ENCODE results near the gene LUC7L.
"Not testable (repeated sequence)": the region's sequence is repeated elsewhere in the genome, so short reads cannot be mapped to it uniquely, and the experiment has no call there.

Gene LUC7L

GRCh38 chr16:228151-228851, 948 bp downstream of the LUC7L start:
- peak in 1 of 2 experiments; percentile 41 for DNase-seq

GRCh38 chr16:220021-220420, 9.2 kb downstream of the LUC7L start:
- DNase-seq = no peak

DNA sequence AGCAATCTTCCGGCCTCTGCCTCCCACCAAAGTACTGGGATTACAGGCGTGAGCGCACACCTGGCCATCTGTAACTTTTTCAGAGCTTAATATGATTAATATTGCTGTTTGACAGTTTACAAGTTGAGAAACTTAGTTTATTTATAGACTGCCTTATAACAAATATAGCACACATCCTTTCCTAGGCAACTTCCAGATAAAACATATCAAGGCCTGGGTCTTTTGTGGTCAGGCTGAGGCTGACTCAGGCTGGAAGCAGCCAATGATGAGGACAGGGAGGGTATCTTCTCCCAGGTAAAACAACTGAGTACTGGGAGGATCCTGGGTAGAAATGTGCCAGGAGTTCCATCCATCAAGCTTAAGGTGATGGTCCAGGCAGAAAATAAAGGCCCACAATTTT, 16.2 kb downstream of the LUC7L start:
- no peak for DNase-seq

- not testable (repeated sequence) for DNase-seq
Measured at GRCh38 chr16:211631-212180, 17.5 kb downstream of the LUC7L start.

GRCh38 chr16:209359-209758, 19.9 kb downstream of the LUC7L start:
- DNase-seq = not testable (repeated sequence)

DNA sequence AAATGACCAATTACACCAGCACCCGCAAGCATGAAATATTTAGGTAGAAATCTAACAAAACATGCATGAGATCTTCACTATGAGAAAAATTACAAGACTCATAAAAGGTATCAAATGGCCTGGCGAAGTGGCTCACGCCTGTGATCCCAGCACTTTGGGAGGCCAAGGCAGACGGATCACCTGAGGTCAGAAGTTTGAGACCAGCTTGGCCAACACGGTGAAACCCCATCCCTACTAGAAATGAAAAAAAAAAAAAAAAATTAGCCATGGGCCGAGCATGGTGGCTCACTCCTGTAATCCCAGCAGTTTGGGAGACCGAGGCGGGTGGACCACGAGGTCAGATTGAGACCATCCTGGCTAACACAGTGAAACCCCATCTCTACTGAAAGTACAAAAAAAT, 25.2 kb downstream of the LUC7L start:
- DNase-seq = not testable (repeated sequence)

DNA sequence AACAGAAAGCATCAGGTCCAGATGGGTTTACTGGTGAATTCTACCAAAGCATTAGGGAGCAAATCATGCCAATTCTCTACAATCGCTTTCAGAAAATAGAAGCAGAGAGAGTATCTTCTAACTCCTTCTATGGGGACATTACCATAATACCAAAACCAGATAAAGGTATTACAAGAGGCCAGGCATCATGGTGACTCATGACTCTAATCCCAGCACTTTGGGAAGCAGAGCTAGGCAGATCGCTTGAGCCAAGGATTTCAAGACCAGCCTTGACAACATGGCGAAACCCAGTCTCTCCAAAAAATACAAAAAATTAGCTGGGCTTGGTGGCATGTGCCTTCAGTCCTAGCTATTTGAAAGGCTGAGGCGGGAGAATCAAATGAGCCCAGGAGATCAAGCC, 26.0 kb downstream of the LUC7L start:
- no peak for DNase-seq

DNA sequence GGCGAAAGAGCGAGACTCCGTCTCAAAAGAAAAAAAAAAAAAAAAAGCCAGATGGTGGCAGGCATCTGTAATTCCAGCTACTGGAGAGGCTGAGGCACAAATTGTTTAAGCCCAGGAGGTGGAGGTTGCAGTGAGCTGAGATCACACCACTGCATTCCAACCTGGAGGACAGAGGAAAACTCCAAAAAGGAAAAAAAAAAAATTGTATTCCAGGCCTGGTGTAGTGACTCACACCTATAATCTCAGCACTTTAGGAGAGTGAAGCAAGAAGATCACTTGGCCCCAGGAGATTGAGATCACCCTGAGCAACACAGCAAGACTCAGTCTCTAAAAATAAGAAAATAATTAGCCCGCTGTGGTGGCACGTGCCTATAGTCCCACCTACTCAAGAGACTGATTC, 28.9 kb downstream of the LUC7L start:
- DNase-seq = no peak

DNA sequence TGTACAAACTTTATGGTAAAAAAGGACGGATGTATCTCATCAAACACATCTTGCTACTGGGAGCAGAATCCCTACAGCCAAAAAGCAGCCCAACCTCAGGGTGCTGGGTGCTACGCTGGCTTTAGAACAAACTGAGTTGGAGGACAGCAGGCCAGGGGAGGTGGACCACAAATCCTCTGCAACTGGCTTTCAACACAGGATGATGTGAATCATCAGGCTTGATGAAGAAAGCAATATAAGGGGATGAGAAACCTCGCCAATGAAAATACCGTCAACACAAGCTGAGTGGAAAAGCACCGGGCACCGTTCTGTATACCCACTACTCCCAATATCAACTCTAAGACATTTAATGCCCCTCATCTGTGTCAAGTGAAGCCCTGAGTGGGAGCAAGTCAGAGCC, 34.7 kb downstream of the LUC7L start:
- no peak for DNase-seq

DNA sequence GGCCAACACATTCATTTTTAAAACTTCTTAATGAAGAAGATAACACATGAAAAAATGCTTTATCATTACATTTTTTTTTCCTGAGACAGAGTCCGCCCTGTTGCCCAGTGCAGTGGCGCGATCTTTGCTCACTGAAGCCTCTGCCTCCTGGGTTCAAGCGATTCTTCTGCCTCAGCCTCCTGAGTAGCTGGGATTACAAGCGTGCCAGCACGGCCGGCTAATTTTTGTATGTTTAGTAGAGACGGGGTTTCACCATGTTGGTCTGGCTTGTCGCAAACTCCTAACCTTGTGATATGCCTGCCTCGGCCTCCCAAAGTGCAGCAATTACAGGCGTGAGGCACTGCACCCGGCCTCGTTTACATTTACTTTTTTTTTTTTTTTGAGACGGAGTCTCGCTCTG, 35.8 kb downstream of the LUC7L start:
- no peak for DNase-seq

DNA sequence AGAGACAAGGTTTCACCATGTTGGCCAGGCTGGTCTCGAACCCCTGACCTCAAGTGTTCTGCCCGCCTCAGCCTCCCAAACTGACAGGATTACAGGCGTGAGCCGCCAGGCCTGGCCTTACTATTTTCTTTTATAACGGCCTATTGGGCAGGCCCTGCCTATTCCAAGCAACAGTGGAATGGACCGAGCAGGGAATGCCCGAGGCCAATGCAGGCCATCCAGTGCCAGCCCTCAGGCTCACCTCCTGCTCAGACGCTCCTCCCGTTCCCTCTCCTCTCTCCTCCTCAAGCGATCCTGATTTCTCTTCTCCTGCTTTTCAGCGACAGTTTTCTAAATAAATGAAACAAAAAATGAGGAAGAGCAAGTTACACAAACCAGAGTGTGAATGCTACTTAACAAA, 36.6 kb downstream of the LUC7L start:
- no peak for DNase-seq

GRCh38 chr16:191831-192230, 37.4 kb downstream of the LUC7L start:
- DNase-seq = no peak

DNA sequence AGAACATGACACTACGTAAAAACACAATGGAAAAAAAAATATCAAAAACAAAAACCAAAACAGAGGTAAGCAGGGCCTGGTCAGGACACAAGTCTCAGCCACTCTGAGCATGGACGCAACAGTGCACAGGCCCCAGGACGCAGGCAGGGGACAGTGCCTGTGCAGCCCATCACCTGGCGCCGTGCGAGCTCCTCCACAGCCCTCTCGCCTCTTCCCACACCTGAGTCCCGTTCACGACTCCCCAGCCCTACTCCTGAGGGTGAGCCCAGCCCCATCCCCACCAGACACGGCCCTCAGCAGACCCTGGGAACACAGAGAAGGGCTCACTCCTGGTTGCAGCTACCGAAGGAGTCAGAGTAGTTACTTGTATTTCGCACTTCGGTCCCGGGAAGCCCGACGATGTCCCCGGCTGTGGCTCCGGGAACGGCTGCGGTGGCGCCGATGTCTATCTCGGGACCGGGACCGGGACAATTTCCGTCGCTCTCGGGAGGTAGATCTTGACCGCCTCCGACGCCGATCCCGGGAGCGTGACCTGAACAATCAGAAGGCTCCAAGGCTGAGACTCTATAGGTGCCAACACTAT, 39.6 kb downstream of the LUC7L start:
- DNase-seq = no peak

DNA sequence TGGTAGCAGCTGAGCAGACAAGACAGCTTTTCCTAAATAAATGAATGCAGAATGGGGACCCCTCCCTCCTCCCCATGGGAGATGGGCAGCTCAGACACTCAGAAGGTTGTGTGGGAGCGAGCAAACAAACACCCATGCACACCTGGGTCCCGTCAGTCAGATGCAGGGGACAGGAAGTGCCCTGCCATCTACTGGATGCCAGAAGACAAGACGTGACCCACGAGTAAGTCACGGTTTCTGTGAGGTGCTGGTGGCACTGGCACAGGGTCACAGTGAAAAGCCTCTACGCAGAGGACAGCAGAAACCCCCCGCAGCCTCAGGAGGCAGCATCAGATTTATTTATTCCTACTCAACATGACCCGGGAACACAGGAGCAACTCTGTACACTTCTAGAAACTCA, 40.6 kb downstream of the LUC7L start:
- DNase-seq = peak in 1 of 2 experiments; percentile 38

DNA sequence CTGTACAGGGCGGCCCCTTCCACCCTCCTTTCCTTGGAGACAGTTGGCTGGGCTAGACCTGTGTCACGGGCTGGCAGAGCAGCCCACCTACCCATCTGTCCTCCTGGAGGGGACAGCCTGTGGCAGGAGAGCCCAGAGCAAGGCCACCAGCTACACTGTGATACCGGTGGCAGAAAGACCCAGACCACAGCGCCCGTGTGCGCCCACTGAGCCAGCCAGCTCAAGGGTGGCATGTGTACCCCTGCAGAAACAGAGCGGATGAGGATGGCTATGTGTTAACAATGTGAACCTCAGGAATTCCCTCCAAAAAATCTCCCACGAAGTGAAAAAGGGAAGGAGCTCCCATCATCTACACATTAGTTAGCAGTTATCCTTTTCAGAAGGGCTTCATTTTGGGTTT, 41.9 kb downstream of the LUC7L start:
- no peak for DNase-seq

DNA sequence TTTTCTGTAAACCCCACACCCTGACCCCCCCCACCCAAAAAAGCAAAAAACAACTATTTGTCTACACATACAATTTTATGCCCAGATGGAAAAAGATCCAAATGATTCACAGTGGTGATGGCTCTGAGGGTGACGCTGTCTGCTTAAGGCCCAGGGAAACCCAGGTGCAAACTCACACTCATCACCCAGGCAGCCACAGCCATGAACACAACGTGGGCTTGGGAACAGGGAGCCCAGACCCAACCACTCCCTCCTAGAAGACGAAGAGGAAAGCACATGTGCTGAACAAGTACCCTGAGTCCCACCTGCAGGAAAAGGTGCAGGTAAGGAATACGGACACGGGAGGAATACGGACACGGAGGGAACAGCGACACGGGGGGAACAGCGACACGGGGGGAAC, 43.6 kb downstream of the LUC7L start:
- DNase-seq = no peak

DNA sequence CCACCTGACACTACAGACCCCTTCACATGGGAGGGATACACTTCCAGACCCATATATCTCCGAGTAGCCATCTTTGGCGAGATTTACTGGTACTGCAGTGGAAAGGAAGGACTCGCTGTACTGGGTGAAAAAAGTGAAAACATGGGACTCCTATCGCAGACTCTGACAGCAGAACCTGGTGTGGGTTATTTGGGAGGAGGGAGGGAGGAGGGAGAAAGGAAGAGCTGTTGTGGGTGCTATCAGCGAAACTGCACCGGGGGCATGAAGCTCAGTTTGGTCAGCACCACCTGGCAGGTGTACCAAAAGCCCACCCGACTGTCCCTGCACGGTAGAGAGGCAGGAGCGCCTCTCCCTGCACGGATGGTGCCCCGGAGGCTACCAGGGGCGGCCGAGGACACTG, 44.0 kb downstream of the LUC7L start:
- no peak for DNase-seq

GRCh38 chr16:183005-183404, 46.2 kb downstream of the LUC7L start:
- DNase-seq = no peak

DNA sequence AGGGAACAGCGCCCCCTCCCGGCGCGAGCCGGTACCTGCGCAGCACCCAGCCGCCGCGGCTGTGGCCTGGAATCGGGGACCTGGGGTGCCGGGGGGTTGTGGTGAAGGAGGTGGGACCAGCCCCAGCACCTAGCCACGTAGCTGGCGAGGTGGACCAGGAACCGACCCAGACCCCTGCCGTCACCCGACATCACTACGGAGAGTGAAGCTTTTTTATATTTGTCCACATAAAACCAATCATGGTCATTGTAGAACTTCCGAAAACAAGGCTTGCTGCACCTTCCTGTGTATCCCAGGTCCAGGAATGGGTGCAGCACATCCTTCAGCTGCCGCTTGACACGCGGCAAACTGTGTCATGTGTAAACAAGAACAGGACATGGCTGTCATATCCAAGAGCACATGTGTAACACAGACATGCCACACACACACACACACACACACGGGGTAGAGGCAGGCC, 47.7 kb downstream of the LUC7L start:
- DNase-seq = no peak

GRCh38 chr16:180681-181564, 48.3 kb downstream of the LUC7L start:
- peak; percentile 32 to 90 for DNase-seq

GRCh38 chr16:180101-180675, 49.1 kb downstream of the LUC7L start, which contains the start of gene HBQ1:
Gene HBQ1 (plus strand): TSS chr16:180459. CDS start chr16:180487, 28 bp downstream.
- peak in 1 of 2 experiments; percentile 69 for DNase-seq

GRCh38 chr16:179211-180092, 49.8 kb downstream of the LUC7L start:
- no peak for DNase-seq

Measured in NCI-H526 (cell line).